GM19099 (cell line): Measurements from ENCODE around the gene ALKBH3.

Source experiments
- POLR2A ChIP-seq: IDR thresholded peaks from 3 replicates; pipeline ENCODE4 v1.6.1; 2011; ENCODE audit warnings: low read depth; ENCODE audit not compliant: insufficient read length; ENCODE audit errors: extremely low read depth

Gene ALKBH3

GRCh38 chr11:43871051-43871450 is 9.6 kb upstream of the ALKBH3 start:
- no peak for TF ChIP-seq POLR2A

- TF ChIP-seq POLR2A, result no peak
Measured at GRCh38 chr11:43872995-43873394, 7.6 kb upstream of the ALKBH3 start.

GRCh38 chr11:43874078-43874477 is 6.6 kb upstream of the ALKBH3 start:
- no peak for TF ChIP-seq POLR2A

GRCh38 chr11:43874738-43875137 is 5.9 kb upstream of the ALKBH3 start:
- TF ChIP-seq POLR2A, result no peak

DNA sequence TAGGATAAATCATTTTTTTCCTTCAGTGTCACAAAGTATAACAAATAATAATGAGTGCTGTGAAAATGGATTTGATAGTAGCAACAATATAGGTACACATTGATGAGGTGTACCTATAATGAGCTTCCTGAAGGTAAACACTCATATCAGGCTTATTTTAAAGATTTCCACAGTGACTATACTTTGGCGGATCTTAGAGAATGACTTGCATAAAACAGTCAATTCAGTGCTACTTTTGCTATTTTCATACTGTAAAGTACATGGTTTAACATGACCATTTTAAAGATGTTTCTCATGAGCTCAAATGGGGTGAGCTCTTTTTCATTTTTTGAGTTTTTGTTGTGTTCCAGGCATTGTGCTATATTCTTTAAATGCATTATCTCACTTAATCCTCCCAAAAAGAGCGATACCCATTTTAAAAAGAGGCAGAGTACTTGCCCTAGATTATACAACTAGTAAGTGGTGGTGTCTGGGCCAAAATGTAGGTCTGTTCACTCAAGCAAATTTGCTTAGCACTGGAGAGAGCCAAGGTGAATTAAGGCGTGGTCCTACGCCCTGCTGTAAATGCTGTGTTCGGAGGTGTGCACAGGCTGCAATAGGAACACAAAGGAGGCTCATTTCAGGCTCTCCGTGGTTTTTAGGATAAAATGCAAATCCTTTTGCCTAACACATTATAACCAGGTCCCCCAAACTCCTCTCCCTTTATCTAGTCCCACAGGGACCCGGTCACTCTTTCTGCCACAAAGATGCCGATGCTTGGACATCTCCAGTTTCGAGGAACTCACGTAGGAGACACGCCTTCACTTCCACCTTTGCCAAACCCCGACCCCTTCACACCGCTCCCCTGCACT is 617 bp upstream of the ALKBH3 start:
- no peak for TF ChIP-seq POLR2A

DNA sequence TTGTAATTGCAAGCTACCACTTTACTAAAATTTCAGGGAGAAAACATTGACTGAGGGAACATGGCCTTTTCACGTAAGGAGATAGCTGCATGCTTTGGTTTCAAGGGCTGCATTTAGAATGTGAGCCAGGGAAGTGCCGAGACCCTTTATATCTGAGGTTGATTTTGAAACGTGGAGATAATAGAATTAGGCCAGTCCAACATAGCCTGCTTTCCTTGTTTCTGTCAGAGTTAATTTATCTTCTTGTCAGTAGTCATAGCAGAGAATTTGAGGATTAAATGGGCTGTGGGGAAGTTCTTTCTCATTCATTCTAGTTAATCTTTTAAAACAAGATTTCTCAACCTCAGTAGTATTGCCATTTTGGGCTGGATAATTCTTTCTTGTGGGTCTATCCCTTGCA is 12.2 kb downstream of the ALKBH3 start:
- TF ChIP-seq POLR2A, result no peak

DNA sequence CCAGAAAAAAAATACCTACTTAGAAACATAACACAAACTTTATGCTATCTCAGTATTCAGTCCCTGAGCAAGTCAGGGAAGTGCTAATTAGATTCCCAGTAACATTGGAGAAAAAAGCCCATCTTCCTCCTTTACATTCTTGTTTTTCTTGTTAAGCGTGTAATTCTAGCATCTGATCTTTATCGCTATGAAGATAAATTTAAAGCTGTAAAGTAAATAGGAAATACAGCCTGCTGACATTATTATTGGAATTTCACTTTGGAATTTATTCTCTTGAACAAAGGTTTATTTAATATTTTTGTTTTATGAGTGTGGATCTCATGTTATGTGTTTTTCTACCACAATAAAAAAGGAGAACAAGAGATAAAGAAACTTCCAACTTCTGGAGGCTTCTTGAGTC is 13.9 kb downstream of the ALKBH3 start:
- TF ChIP-seq POLR2A, result no peak

DNA sequence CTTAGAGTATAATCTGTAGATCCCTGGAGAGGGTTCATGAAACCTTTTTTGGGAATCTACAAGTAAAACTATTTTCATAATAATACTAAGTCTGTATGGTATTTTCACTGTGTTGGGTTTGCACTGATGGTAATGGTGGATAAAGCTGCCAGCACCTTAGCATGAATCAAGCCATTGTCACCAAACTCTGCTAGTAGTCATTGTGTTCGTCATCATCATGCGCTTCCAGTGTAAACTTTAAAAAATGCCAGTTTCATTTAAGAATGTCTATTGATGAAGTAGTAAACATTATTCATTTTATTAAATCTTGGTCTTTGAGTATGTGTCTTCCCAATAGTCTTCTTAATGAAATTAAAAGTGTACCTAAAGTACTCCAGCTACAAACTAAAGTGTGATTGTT is 15.0 kb downstream of the ALKBH3 start:
- TF ChIP-seq POLR2A, result no peak

GRCh38 chr11:43898574-43898973 is 17.9 kb downstream of the ALKBH3 start:
- TF ChIP-seq POLR2A, result no peak

- TF ChIP-seq POLR2A, result no peak
Measured at GRCh38 chr11:43899094-43899493, 18.5 kb downstream of the ALKBH3 start.

- TF ChIP-seq POLR2A, result no peak
Measured at GRCh38 chr11:43901551-43901950, 20.9 kb downstream of the ALKBH3 start.

- no peak for TF ChIP-seq POLR2A
Measured at GRCh38 chr11:43903078-43903477, 22.4 kb downstream of the ALKBH3 start.

- no peak for TF ChIP-seq POLR2A
Measured at GRCh38 chr11:43903969-43904368, 23.3 kb downstream of the ALKBH3 start.

- TF ChIP-seq POLR2A, result no peak
Measured at GRCh38 chr11:43904742-43905535, 24.3 kb downstream of the ALKBH3 start.

GRCh38 chr11:43905813-43906241 is 25.2 kb downstream of the ALKBH3 start:
- no peak for TF ChIP-seq POLR2A
